Right ventricle myocardium inferior (tissue), 1 donor: ENCODE measurements around the gene ERAP2. TPM values are rescaled to one million over a fixed set of nuclear protein-coding genes. Genes with fewer than 3 reads are reported as not detected.

Experiments used
- total RNA-seq: library from RNA; stranded (reverse); fragmentation: NEBNext Ultra II Directional; extraction: Animal tissue kit (Norgen Biotek cat#: 25700); gene quantifications from one replicate; pipeline ENCODE4 v1.2.1, GENCODE V29; 2021
- donor health status: DM: no; HTN: yes; CAD: no; lungs with severe emphysema.

Gene ERAP2
- total RNA-seq, 1 donor from 2014 or later: 6.4 TPM

Other genes with a start within 250 kb of the ERAP2 start
- 461 TPM for gene CAST, start 214.1 kb upstream of the ERAP2 start, total RNA-seq
- 40.0 TPM for gene ERAP1, start 68.6 kb upstream of the ERAP2 start, total RNA-seq
- 49.6 TPM for gene LNPEP, start 59.6 kb downstream of the ERAP2 start, total RNA-seq